ENCODE results near the gene C18orf63.

DNA sequence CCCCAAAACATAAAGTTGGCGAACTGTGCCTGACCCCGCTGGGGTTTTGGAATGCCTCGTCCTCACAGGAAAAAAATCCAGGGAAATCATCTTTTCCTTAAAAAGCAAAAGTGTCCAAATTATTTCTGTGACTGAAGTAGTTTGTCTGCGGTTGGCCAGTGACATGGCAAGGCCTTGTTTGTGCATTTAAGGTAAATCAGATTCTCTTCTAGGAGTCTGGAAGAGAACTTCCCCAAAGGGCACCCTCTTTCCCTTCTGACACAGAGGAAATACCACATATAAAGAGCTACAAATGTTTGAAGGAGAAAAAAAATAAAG, 23.1 kb upstream of the C18orf63 start:
- TF ChIP-seq YY1 (IDR thresholded peaks at IDR 0.05; ENCODE audit: insufficient read depth, insufficient read length) (no peak), SUZ12 (IDR thresholded peaks at IDR 0.05; ENCODE audit: extremely low read depth, insufficient read depth, insufficient read length) (no peak)
